ENCODE measurements around the gene HEATR5A. TPM values are rescaled to one million over a fixed set of nuclear protein-coding genes. Genes with fewer than 3 reads are reported as not detected.

Gene HEATR5A
- total and polyA plus RNA-seq, 2 of the 13 experiments (the other 11 are each of a cell fraction or from before 2014, with no cell fraction given) = 36.4 to 105 TPM

DNA sequence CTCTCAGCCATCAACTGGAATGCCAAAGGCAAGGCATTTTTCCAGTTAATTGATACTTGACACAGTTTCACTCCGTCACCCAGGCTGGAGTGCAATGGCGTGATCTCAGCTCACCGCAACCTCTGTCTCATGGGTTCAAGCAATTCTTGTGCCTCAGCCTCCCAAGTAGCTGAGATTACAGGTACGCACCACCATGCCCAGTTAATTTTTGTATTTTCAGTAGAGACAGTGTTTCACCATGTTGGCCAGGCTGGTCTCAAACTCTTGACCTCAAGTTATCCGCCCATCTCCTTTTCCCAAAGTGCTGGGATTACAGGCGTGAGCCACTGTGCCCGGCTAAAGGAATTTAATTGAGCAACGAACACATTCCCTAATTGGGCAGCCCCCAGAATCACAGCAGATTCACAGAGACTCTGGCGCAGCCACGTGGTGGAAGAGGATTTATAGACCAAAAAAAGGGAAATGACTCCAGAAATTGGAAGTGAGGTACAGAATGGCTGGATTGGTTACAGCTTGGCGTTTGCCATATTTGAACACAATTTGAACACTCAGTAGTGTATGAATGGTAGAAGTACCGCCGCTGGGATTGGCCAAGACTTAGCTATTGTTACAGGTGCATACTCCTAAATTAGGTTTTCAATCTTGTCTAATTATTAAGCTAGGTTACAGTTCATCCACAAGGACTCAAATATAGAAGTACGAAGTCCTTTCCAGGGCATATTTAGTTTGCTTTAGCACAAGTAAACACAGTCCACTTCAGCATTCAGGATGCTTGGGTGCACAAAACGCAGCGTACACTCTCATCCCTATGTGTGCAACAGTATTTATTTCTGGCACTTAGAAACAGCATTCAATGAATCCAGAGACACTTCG is 162.6 kb downstream of the HEATR5A start (continued):
- TF ChIP-seq, protein P1, sequence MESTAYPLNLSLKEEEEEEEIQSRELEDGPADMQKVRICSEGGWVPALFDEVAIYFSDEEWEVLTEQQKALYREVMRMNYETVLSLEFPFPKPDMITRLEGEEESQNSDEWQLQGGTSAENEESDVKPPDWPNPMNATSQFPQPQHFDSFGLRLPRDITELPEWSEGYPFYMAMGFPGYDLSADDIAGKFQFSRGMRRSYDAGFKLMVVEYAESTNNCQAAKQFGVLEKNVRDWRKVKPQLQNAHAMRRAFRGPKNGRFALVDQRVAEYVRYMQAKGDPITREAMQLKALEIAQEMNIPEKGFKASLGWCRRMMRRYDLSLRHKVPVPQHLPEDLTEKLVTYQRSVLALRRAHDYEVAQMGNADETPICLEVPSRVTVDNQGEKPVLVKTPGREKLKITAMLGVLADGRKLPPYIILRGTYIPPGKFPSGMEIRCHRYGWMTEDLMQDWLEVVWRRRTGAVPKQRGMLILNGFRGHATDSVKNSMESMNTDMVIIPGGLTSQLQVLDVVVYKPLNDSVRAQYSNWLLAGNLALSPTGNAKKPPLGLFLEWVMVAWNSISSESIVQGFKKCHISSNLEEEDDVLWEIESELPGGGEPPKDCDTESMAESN (CRISPR knock-in tag; conservative IDR thresholded peaks at IDR 0.05) = peak; percentile 95
- peak; percentile 76 for TF ChIP-seq JUN (CRISPR knock-in tag; IDR thresholded peaks at IDR 0.05)
- TF ChIP-seq, protein P2, sequence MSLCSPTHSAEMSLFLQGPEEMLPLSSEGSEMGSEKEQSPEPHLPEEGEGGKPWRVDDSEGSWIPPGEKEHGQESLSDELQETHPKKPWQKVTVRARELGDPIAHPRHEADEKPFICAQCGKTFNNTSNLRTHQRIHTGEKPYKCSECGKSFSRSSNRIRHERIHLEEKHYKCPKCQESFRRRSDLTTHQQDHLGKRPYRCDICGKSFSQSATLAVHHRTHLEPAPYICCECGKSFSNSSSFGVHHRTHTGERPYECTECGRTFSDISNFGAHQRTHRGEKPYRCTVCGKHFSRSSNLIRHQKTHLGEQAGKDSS (CRISPR knock-in tag; IDR thresholded peaks at IDR 0.05; ENCODE audit: borderline replicate concordance, low read depth) = 0 out of 2 replicates have a peak, but pooled peaks have one; percentile 15
- peak; percentile 73; the same call in 1 of the 2 replicates for TF ChIP-seq ZNF619 (CRISPR knock-in tag; IDR thresholded peaks at IDR 0.05)
- peak; percentile 100 for TF ChIP-seq MIXL1 (CRISPR knock-in tag; IDR thresholded peaks at IDR 0.05)
- peak; percentile 53 for TF ChIP-seq GABPB1 (CRISPR knock-in tag; IDR thresholded peaks at IDR 0.05)
- TF ChIP-seq PHF5A (CRISPR knock-in tag; IDR thresholded peaks at IDR 0.05; ENCODE audit: low read depth, unreplicated experiment) = peak; percentile 95
- TF ChIP-seq YEATS4 (CRISPR knock-in tag; IDR thresholded peaks at IDR 0.05; ENCODE audit: borderline replicate concordance) = peak; percentile 87; the same call in 1 of the 2 replicates
- peak; percentile 96 for TF ChIP-seq ZNF644 (CRISPR knock-in tag; IDR thresholded peaks at IDR 0.05; ENCODE audit: low read depth)
- peak; percentile 69; the same call in 1 of the 2 replicates for TF ChIP-seq ZNF788 (CRISPR knock-in tag; IDR thresholded peaks at IDR 0.05; ENCODE audit: borderline replicate concordance)
- TF ChIP-seq CHD4 (IDR thresholded peaks at IDR 0.05; ENCODE audit: borderline replicate concordance, low read length) = peak; percentile 92
- TF ChIP-seq, protein P3, sequence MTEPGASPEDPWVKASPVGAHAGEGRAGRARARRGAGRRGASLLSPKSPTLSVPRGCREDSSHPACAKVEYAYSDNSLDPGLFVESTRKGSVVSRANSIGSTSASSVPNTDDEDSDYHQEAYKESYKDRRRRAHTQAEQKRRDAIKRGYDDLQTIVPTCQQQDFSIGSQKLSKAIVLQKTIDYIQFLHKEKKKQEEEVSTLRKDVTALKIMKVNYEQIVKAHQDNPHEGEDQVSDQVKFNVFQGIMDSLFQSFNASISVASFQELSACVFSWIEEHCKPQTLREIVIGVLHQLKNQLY (CRISPR knock-in tag; IDR thresholded peaks at IDR 0.05) = peak; percentile 91
- peak; percentile 66 for TF ChIP-seq MTA1 (CRISPR knock-in tag; IDR thresholded peaks at IDR 0.05; ENCODE audit: borderline replicate concordance)
- TF ChIP-seq SP140L (CRISPR knock-in tag; IDR thresholded peaks at IDR 0.05; ENCODE audit: borderline replicate concordance) = peak; percentile 93; the same call in 1 of the 2 replicates
- peak; percentile 92 for TF ChIP-seq SALL1 (CRISPR knock-in tag; IDR thresholded peaks at IDR 0.05)
- TF ChIP-seq, protein P4, sequence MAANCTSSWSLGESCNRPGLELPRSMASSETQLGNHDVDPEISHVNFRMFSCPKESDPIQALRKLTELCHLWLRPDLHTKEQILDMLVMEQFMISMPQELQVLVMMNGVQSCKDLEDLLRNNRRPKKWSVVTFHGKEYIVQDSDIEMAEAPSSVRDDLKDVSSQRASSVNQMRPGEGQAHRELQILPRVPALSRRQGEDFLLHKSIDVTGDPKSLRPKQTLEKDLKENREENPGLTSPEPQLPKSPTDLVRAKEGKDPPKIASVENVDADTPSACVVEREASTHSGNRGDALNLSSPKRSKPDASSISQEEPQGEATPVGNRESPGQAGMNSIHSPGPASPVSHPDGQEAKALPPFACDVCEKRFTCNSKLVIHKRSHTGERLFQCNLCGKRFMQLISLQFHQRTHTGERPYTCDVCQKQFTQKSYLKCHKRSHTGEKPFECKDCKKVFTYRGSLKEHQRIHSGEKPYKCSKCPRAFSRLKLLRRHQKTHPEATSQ (CRISPR knock-in tag; IDR thresholded peaks at IDR 0.05; ENCODE audit: borderline replicate concordance) = peak; percentile 99; the same call in 1 of the 2 replicates
- TF ChIP-seq ZNF205 (CRISPR knock-in tag; IDR thresholded peaks at IDR 0.05) = peak; percentile 60
- peak; percentile 94; the same call in 1 of the 2 replicates for TF ChIP-seq SOX13 (IDR thresholded peaks at IDR 0.05)
- peak in 1 of 2 experiments; percentile 99; a peak in 2 of 4 replicates for TF ChIP-seq SOX13 (CRISPR knock-in tag; conservative IDR thresholded peaks at IDR 0.05 in 1 of 2, IDR thresholded peaks at IDR 0.05 in 1 of 2)
- TF ChIP-seq PITX1 (CRISPR knock-in tag; IDR thresholded peaks at IDR 0.05) = peak; percentile 96
- TF ChIP-seq, protein P5, sequence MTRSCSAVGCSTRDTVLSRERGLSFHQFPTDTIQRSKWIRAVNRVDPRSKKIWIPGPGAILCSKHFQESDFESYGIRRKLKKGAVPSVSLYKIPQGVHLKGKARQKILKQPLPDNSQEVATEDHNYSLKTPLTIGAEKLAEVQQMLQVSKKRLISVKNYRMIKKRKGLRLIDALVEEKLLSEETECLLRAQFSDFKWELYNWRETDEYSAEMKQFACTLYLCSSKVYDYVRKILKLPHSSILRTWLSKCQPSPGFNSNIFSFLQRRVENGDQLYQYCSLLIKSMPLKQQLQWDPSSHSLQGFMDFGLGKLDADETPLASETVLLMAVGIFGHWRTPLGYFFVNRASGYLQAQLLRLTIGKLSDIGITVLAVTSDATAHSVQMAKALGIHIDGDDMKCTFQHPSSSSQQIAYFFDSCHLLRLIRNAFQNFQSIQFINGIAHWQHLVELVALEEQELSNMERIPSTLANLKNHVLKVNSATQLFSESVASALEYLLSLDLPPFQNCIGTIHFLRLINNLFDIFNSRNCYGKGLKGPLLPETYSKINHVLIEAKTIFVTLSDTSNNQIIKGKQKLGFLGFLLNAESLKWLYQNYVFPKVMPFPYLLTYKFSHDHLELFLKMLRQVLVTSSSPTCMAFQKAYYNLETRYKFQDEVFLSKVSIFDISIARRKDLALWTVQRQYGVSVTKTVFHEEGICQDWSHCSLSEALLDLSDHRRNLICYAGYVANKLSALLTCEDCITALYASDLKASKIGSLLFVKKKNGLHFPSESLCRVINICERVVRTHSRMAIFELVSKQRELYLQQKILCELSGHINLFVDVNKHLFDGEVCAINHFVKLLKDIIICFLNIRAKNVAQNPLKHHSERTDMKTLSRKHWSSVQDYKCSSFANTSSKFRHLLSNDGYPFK (CRISPR knock-in tag; IDR thresholded peaks at IDR 0.05; ENCODE audit: borderline replicate concordance) = peak; percentile 71; the same call in 1 of the 2 replicates
